Measurements from ENCODE around the gene BIRC7. TPM values are rescaled to one million over a fixed set of nuclear protein-coding genes. Genes with fewer than 3 reads are reported as not detected.

BIRC7 gene
- total RNA-seq, 2 experiments from 2014 or later, result not detected

DNA sequence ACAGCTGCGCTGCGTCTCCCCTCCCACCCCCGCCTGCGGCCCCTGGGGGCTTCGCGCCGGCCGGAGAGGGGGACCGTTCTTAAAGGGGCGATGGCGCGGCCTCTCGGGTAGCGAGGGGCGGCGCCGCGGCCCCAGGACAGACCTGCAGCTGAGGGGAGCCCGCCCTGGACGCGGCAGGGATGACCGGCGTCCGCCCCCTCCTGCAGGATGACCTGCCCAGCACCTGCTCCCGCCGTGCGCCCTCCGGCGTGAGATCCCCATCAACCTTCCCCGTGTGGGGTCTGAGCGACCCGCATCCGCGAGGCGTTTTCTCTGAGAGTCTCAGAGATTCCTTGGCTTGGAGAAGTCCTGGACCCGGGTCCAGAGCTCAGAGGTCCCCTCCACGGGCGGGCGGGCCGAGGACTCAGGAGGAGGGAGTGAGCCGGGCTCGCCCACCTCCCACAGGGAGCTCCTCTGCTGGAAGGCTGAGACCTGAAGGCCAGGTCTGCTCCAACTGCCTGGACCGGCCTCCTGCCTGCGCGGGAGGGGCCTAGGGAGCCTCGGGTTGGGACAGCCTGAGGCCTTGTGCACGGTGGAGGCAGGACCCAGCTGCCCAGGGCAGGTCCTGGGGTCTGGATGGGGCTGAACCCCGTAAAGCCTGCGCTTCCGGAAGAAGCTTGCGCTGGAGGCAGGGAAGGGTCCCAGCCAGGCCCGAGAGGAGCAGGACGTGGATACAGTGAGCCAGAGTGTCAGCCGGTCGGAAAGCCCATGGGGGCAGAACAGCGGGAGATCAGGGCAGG is 19.1 kb downstream of the BIRC7 start:
- Mint-ChIP-seq H3K9me3 (no peaks in the 10 kb centered on the region), H3K36me3 (ENCODE audit: low read depth) (no peaks in the 10 kb centered on the region), H3K4me3 (no peak overlapping the region), H3K27ac (no peak overlapping the region), H3K4me1 (ENCODE audit: low read depth) (peaks cover 6% of the 10 kb centered on the region), H3K27me3 (peaks cover 69% of the 10 kb centered on the region)
- no peak overlapping the region for H3K4me3 ChIP-seq (ENCODE audit: low read length)
- no peak for ATAC-seq (ENCODE audit: poor library complexity)
- H3K27me3 ChIP-seq (ENCODE audit: control insufficient read depth in 1 of 2, insufficient read depth in 2 of 2, low read length in 2 of 2), result peaks cover 40 to 43% of the 10 kb centered on the region in 2 experiments
- peaks cover 0 to 8% of the 10 kb centered on the region in 2 experiments for H3K9me3 ChIP-seq (ENCODE audit: control insufficient read depth in 1 of 2, insufficient read depth in 1 of 2, low read length in 2 of 2)
- ChIA-PET CTCF (no interaction called here), POLR2A (no interaction called here)
- H3K4me1 ChIP-seq (ENCODE audit: insufficient read depth, low read length), result peaks cover 9% of the 10 kb centered on the region
- intact Hi-C loops (cut with DNase I, micrococcal nuclease), result no loop called here
- H3K36me3 ChIP-seq (ENCODE audit: insufficient read depth, low read length), result no peaks in the 10 kb centered on the region
- TF ChIP-seq, protein P1, sequence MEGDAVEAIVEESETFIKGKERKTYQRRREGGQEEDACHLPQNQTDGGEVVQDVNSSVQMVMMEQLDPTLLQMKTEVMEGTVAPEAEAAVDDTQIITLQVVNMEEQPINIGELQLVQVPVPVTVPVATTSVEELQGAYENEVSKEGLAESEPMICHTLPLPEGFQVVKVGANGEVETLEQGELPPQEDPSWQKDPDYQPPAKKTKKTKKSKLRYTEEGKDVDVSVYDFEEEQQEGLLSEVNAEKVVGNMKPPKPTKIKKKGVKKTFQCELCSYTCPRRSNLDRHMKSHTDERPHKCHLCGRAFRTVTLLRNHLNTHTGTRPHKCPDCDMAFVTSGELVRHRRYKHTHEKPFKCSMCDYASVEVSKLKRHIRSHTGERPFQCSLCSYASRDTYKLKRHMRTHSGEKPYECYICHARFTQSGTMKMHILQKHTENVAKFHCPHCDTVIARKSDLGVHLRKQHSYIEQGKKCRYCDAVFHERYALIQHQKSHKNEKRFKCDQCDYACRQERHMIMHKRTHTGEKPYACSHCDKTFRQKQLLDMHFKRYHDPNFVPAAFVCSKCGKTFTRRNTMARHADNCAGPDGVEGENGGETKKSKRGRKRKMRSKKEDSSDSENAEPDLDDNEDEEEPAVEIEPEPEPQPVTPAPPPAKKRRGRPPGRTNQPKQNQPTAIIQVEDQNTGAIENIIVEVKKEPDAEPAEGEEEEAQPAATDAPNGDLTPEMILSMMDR (IDR thresholded peaks at IDR 0.05), result no peak
- H3K27ac ChIP-seq (ENCODE audit: low read depth in 1 of 2, low read length in 2 of 2), result no peak overlapping the region
- no peak for DNase-seq

DNA sequence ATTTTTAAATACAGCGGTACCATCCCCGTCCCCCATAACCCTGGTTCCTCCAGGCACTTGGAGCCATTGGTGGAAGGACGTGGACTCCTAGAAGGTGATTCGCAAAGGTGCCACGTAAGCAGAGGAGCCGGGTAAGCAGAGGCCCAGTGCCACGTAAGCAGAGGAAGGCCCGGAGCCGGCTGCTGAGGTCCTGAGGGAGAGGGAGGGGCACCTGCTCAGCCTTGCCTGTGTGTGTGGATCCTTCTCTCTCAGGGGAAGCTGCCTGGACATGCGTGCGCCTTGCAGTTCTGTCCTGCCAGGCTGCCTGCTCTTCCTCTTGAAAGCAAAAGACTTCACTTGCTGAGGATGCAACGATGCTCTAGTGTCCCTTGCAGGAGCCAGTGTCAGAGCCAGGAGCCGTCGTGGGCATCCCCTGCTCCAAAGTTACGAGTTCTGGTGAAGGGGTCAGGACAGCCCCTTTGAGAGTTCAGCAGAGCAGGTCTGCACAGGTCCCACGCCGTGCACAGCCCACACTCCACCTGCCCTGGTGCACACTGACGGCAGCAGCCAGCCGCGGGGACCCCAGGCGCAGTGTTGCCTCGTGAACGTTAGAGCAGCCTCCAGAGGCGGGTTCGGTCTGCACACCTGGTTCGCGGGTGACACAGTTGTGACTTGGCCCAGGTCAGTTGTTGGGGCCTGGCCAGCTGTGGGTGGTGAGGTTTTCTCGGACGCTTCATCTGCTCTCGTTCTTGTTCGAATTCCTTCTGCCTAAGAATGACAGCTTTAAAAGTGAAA is 20.4 kb downstream of the BIRC7 start:
- Histone ChIP-seq H3K27me3 (ENCODE audit: control insufficient read depth in 1 of 2, insufficient read depth in 2 of 2, low read length in 2 of 2) (peaks cover 40% of the 10 kb centered on the region in 2 experiments), H3K4me1 (ENCODE audit: insufficient read depth, low read length) (peaks cover 9% of the 10 kb centered on the region), H3K27ac (ENCODE audit: low read depth in 1 of 2, low read length in 2 of 2) (no peak overlapping the region), H3K9me3 (ENCODE audit: control insufficient read depth in 1 of 2, insufficient read depth in 1 of 2, low read length in 2 of 2) (peaks cover 0 to 8% of the 10 kb centered on the region in 2 experiments), H3K36me3 (ENCODE audit: insufficient read depth, low read length) (no peaks in the 10 kb centered on the region), H3K4me3 (ENCODE audit: low read length) (no peak overlapping the region)
- Mint-ChIP-seq H3K4me3 (no peak overlapping the region), H3K27ac (no peak overlapping the region), H3K27me3 (peaks cover 65% of the 10 kb centered on the region), H3K4me1 (ENCODE audit: low read depth) (peaks cover 6% of the 10 kb centered on the region), H3K36me3 (ENCODE audit: low read depth) (no peaks in the 10 kb centered on the region), H3K9me3 (no peaks in the 10 kb centered on the region)
- DNase-seq (no peak), ATAC-seq (ENCODE audit: poor library complexity) (no peak)
- ChIA-PET POLR2A (no interaction called here), CTCF (no interaction called here)
- intact Hi-C loops (cut with DNase I, micrococcal nuclease), result no loop called here
- TF ChIP-seq, protein P1 (IDR thresholded peaks at IDR 0.05), result no peak

DNA sequence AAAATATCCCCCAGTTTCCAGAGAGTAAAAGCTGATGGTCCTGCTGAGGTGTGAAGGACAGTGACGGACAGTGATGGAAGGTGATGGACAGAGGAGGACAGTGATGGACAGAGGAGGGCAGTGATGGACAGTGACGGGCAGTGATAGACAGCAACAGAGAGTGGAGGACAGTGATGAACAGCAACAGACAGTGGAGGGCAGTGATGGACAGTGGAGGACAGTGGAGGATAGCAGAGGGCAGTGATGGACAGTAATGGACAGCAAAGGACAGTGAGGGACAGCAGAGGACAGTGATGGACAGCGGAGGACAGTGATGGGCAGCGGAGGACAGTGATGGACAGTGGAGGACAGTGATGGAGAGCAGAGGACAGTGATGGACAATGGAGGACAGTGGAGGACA is 21.2 kb downstream of the BIRC7 start:
- intact Hi-C loops (cut with DNase I, micrococcal nuclease), result no loop called here
- Histone ChIP-seq H3K4me3 (ENCODE audit: low read length) (no peak overlapping the region), H3K36me3 (ENCODE audit: insufficient read depth, low read length) (no peaks in the 10 kb centered on the region), H3K27ac (ENCODE audit: low read depth in 1 of 2, low read length in 2 of 2) (no peak overlapping the region), H3K27me3 (ENCODE audit: control insufficient read depth in 1 of 2, insufficient read depth in 2 of 2, low read length in 2 of 2) (peaks cover 38% of the 10 kb centered on the region in 2 experiments), H3K9me3 (ENCODE audit: control insufficient read depth in 1 of 2, insufficient read depth in 1 of 2, low read length in 2 of 2) (peaks cover 0 to 8% of the 10 kb centered on the region in 2 experiments), H3K4me1 (ENCODE audit: insufficient read depth, low read length) (peaks cover 9% of the 10 kb centered on the region)
- no peak for ATAC-seq (ENCODE audit: poor library complexity)
- H3K4me1 Mint-ChIP-seq (ENCODE audit: low read depth), result peaks cover 6% of the 10 kb centered on the region
- no peak overlapping the region for H3K4me3 Mint-ChIP-seq
- DNase-seq, result no peak
- ChIA-PET POLR2A (no interaction called here), CTCF (no interaction called here)
- H3K27ac Mint-ChIP-seq, result no peak overlapping the region
- H3K9me3 Mint-ChIP-seq, result no peaks in the 10 kb centered on the region
- no peaks in the 10 kb centered on the region for H3K36me3 Mint-ChIP-seq (ENCODE audit: low read depth)
- TF ChIP-seq, protein P1 (IDR thresholded peaks at IDR 0.05), result no peak
- peaks cover 64% of the 10 kb centered on the region for H3K27me3 Mint-ChIP-seq

All from CD4-positive, alpha-beta T cell (primary cell).